Chondrocyte (in vitro differentiated cells): ENCODE results near the gene OTOF. TPM values are rescaled to one million over a fixed set of nuclear protein-coding genes. Genes with fewer than 3 reads are reported as not detected.

Source experiments
- DNase-seq: peaks from one replicate; pipeline ENCODE4 v3.0.0; 2021; ENCODE audit warnings: mixed read lengths, low spot score
- H3K27ac Mint-ChIP-seq: one replicate; pipeline ENCODE4 v1.8.0; 2021; ENCODE audit warnings: mild to moderate bottlenecking, moderate library complexity, mixed read lengths; ENCODE audit not compliant: unreplicated experiment
- H3K27me3 Mint-ChIP-seq: 2 replicates; pipeline ENCODE4 v1.8.0; 2021; ENCODE audit warnings: low read depth, mixed read lengths
- H3K36me3 Mint-ChIP-seq: 2 replicates; pipeline ENCODE4 v1.8.0; 2021; ENCODE audit warnings: low read depth, mixed read lengths
- H3K4me1 Mint-ChIP-seq: 2 replicates; pipeline ENCODE4 v1.8.0; 2021; ENCODE audit warnings: low read depth, mild to moderate bottlenecking, mixed read lengths
- H3K4me3 Mint-ChIP-seq: one replicate; pipeline ENCODE4 v1.8.0; 2021; ENCODE audit warnings: mild to moderate bottlenecking, moderate library complexity, mixed read lengths; ENCODE audit not compliant: unreplicated experiment
- H3K9me3 Mint-ChIP-seq: 2 replicates; pipeline ENCODE4 v1.8.0; 2021; ENCODE audit warnings: low read depth, mixed read lengths
- total RNA-seq: library from RNA; stranded (reverse); gene quantifications from 3 replicates; pipeline ENCODE4 v1.2.1, GENCODE V29; 2021
- TF ChIP-seq, protein P1 (sequence below): fragments of 200-600 bp; sonication (generic); IDR thresholded peaks from 2 replicates; pipeline ENCODE4 v1.5.0; 2021; ENCODE audit warnings: antibody characterized with exemption, mild to moderate bottlenecking, moderate library complexity

The OTOF gene
- total RNA-seq, 1 donor from 2014 or later = not detected

DNA sequence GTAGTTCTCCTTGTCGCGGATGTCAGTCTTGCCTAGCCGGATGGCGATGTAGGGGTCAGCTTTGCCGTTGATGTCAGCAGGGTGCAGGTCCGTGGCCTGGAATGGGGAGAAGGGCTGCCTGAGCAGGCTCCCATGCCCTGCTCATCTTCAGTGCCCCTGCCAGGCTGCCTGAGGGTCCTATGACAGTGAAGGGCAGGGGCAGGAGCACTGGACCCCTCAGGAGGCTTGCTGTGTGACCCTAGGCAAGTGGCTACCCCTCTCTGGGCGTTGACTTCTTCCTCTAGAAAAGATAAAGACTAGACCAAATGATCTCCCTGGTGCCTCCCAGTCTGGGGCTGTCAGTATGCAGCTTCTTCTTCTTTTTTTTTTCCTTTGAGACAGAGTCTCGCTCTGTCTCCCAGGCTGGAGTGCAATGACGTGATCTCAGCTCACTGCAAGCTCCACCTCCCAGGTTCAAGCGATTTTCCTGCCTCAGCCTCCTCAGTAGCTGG, 11.9 kb downstream of the OTOF start:
- no peaks in the 10 kb centered on the region for H3K27me3 Mint-ChIP-seq
- TF ChIP-seq, protein P1, sequence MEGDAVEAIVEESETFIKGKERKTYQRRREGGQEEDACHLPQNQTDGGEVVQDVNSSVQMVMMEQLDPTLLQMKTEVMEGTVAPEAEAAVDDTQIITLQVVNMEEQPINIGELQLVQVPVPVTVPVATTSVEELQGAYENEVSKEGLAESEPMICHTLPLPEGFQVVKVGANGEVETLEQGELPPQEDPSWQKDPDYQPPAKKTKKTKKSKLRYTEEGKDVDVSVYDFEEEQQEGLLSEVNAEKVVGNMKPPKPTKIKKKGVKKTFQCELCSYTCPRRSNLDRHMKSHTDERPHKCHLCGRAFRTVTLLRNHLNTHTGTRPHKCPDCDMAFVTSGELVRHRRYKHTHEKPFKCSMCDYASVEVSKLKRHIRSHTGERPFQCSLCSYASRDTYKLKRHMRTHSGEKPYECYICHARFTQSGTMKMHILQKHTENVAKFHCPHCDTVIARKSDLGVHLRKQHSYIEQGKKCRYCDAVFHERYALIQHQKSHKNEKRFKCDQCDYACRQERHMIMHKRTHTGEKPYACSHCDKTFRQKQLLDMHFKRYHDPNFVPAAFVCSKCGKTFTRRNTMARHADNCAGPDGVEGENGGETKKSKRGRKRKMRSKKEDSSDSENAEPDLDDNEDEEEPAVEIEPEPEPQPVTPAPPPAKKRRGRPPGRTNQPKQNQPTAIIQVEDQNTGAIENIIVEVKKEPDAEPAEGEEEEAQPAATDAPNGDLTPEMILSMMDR = no peak
- no peak for DNase-seq

GRCh38 chr2:26465266-26465925, 12.5 kb downstream of the OTOF start:
- Mint-ChIP-seq H3K9me3 (peaks cover 5% of the 10 kb centered on the region), H3K36me3 (peaks cover 1% of the 10 kb centered on the region), H3K27me3 (no peaks in the 10 kb centered on the region), H3K4me3 (no peak overlapping the region), H3K27ac (no peak overlapping the region), H3K4me1 (peaks cover 5% of the 10 kb centered on the region)
- TF ChIP-seq, protein P1 = no peak
- DNase-seq = peak; percentile 91

More for the DNA sequence above, 11.9 kb downstream of the OTOF start:
- Mint-ChIP-seq H3K36me3 (peaks cover 1% of the 10 kb centered on the region), H3K27ac (no peak overlapping the region), H3K4me3 (no peak overlapping the region), H3K4me1 (peaks cover 5% of the 10 kb centered on the region), H3K9me3 (peaks cover 5% of the 10 kb centered on the region)

- H3K27ac Mint-ChIP-seq = no peak overlapping the region
- no peak overlapping the region for H3K4me3 Mint-ChIP-seq
- H3K4me1 Mint-ChIP-seq = peaks cover 5% of the 10 kb centered on the region
- H3K9me3 Mint-ChIP-seq = peaks cover 5% of the 10 kb centered on the region
- H3K36me3 Mint-ChIP-seq = no peaks in the 10 kb centered on the region
- DNase-seq = peak; percentile 82
- H3K27me3 Mint-ChIP-seq = peaks cover 2% of the 10 kb centered on the region
- TF ChIP-seq, protein P1 = no peak
Measured at GRCh38 chr2:26464390-26465265, 13.3 kb downstream of the OTOF start.

DNA sequence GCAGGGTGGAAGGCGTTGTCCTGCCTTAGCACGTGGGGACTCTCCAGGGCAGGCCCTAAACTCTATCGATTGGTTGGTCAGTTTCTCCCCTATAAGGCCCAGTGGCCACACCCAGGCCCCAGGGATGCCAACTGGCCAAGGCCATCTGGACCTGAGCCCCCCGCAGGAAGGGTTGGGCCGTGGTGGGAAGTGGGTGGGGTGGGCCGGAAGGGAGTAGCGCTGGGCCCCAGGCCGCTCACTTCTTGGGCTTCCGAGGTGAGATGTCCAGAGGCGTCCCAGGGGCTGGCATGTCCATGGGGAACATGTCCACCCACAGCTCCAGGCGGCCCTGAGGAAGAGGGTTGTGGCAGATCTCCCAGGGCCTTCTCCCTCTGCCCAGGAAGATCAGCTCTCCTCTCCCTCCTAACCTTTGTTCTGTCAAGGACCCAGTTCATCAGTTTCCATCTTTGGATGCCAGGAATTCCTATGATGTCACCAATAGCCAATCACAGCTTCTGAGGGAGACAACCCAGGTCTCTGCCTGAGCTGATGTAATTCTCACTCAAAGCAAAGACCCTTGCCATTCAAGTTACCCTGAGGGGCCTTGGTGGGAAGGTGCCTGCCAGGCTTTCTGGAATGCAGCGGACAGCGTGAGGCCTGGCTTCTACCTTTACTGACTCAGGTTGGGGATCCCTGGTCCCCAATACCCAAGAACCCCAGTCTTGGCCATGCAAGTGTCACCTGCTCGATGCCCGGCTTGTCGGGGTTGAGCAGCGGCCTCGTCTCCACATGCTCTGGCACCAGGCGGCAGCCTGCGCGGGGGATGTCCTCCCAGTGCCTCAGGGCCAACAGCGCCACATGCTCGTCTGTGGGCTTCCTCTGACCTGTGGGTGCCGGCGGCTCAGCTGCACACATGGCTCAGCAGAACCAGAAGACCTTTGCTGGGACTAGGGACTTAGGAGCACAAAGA, 14.4 kb downstream of the OTOF start:
- no peaks in the 10 kb centered on the region for H3K9me3 Mint-ChIP-seq
- H3K4me1 Mint-ChIP-seq = peaks cover 5% of the 10 kb centered on the region
- TF ChIP-seq, protein P1 = no peak
- DNase-seq = peak; percentile 90
- H3K27ac Mint-ChIP-seq = no peak overlapping the region
- H3K27me3 Mint-ChIP-seq = peaks cover 2% of the 10 kb centered on the region
- H3K4me3 Mint-ChIP-seq = no peak overlapping the region
- H3K36me3 Mint-ChIP-seq = no peaks in the 10 kb centered on the region
